ENCODE results near the gene LINS1. TPM values are rescaled to one million over a fixed set of nuclear protein-coding genes. Genes with fewer than 3 reads are reported as not detected.

Gene LINS1
- total RNA-seq, 1 donor from 2014 or later: 4.6 TPM

GRCh38 chr15:100573526-100573925 is 28.5 kb downstream of the LINS1 start:
- TF ChIP-seq CTCF (conservative IDR thresholded peaks at IDR 0.05; ENCODE audit: low read depth, low read length): no peak

GRCh38 chr15:100572362-100572983 is 29.5 kb downstream of the LINS1 start:
- no peak overlapping the region for H3K4me3 ChIP-seq (ENCODE audit: low read depth, low read length)
- no peak for DNase-seq (ENCODE audit: low read depth)
- TF ChIP-seq CTCF (conservative IDR thresholded peaks at IDR 0.05; ENCODE audit: low read depth, low read length): peak; percentile 33

More at GRCh38 chr15:100573526-100573925, 28.5 kb downstream of the LINS1 start:
- no peak overlapping the region for H3K4me3 ChIP-seq (ENCODE audit: low read depth, low read length)
- DNase-seq (ENCODE audit: low read depth): no peak

GRCh38 chr15:100571592-100572167 is 30.3 kb downstream of the LINS1 start:
- no peak overlapping the region for H3K4me3 ChIP-seq (ENCODE audit: low read depth, low read length)
- no peak for DNase-seq (ENCODE audit: low read depth)
- no peak for TF ChIP-seq CTCF (conservative IDR thresholded peaks at IDR 0.05; ENCODE audit: low read depth, low read length)

GRCh38 chr15:100570735-100571313 is 31.2 kb downstream of the LINS1 start:
- no peak for DNase-seq (ENCODE audit: low read depth)
- TF ChIP-seq CTCF (conservative IDR thresholded peaks at IDR 0.05; ENCODE audit: low read depth, low read length): no peak

GRCh38 chr15:100570275-100570674 is 31.7 kb downstream of the LINS1 start:
- H3K4me3 ChIP-seq (ENCODE audit: low read depth, low read length): no peak overlapping the region
- DNase-seq (ENCODE audit: low read depth): no peak
- TF ChIP-seq CTCF (conservative IDR thresholded peaks at IDR 0.05; ENCODE audit: low read depth, low read length): no peak

More at GRCh38 chr15:100570735-100571313, 31.2 kb downstream of the LINS1 start:
- H3K4me3 ChIP-seq (ENCODE audit: low read depth, low read length): no peak overlapping the region

GRCh38 chr15:100569391-100569790 is 32.6 kb downstream of the LINS1 start:
- TF ChIP-seq CTCF (conservative IDR thresholded peaks at IDR 0.05; ENCODE audit: low read depth, low read length): no peak
- no peak for DNase-seq (ENCODE audit: low read depth)
- no peak overlapping the region for H3K4me3 ChIP-seq (ENCODE audit: low read depth, low read length)
